Omental fat pad (tissue), 4 donors: Measurements from ENCODE around the gene CMTM7. TPM values are rescaled to one million over a fixed set of nuclear protein-coding genes. Genes with fewer than 3 reads are reported as not detected.
"Not testable (repeated sequence)": the region's sequence is repeated elsewhere in the genome, so short reads cannot be mapped to it uniquely, and the experiment has no call there.

Experiments used
- ATAC-seq: fragments of 150-250 bp; one replicate; pipeline ENCODE4 v1.9.1; 2016; ENCODE audit warnings: mild to moderate bottlenecking, moderate library complexity; ENCODE audit not compliant: low FRiP score
- DNase-seq: peaks from one replicate; pipeline ENCODE4 v3.0.0-alpha.2; 2019; ENCODE audit warnings: low spot score
- total RNA-seq, 4 donors: library from RNA; depleted of rRNA; stranded (reverse); fragments of >200 nt; gene quantifications; one replicate each; pipeline ENCODE4 v1.1.0, GENCODE V29; 2016
- TF ChIP-seq, protein P1 (sequence below), 3 donors: fragments of 450-650 bp; IDR thresholded peaks; one replicate each; pipeline ENCODE4 v1.5.1; 2016 to 2017; ENCODE audit warnings: antibody characterized with exemption in 3 of 3, mild to moderate bottlenecking in 3 of 3, moderate library complexity in 2 of 3

CMTM7 gene
- total RNA-seq, 4 donors from 2014 or later = 18.0 to 34.7 (median 31.3) TPM

GRCh38 chr3:32437896-32438295 is 46.2 kb downstream of the CMTM7 start:
- TF ChIP-seq, protein P1, sequence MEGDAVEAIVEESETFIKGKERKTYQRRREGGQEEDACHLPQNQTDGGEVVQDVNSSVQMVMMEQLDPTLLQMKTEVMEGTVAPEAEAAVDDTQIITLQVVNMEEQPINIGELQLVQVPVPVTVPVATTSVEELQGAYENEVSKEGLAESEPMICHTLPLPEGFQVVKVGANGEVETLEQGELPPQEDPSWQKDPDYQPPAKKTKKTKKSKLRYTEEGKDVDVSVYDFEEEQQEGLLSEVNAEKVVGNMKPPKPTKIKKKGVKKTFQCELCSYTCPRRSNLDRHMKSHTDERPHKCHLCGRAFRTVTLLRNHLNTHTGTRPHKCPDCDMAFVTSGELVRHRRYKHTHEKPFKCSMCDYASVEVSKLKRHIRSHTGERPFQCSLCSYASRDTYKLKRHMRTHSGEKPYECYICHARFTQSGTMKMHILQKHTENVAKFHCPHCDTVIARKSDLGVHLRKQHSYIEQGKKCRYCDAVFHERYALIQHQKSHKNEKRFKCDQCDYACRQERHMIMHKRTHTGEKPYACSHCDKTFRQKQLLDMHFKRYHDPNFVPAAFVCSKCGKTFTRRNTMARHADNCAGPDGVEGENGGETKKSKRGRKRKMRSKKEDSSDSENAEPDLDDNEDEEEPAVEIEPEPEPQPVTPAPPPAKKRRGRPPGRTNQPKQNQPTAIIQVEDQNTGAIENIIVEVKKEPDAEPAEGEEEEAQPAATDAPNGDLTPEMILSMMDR (IDR thresholded peaks at IDR 0.05) = no peak
- DNase-seq (no peak), ATAC-seq (no peak)

DNA sequence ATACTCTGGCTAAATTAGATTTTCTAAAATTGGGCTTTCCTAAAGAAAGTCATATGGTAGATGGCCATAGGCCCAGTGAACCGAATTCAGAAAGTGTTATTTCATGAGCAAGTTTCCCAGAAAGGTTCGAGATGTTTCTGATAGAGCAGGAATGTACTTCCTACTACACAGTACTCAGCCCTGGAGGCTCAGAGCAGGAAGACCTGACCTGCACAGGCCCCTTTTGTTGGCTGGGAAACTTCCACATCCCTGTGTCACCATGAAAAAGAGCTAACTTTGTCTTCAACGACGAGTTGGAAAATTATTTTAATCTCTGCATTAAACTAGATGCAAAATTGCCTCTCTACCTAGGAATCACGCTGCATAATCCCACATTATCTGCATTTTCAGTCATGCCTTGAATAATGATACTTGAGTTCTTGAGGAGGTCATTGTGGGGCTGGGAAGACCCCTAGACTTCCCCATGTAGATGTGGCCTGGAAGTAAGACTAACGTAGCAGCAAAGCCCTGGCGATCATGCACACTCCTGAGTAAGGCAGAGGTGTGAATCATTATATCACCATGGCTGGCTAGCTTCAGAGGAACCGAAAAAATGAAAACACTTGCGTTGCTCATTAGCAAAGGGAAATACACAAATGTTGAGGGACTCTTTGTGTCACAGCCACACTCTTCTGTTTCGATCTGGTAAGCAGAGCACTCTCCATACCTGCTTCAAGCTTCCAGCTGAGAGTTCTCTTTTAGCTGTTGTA is 47.1 kb downstream of the CMTM7 start:
- TF ChIP-seq, protein P1 (IDR thresholded peaks at IDR 0.05) = no peak
- DNase-seq (no peak), ATAC-seq (no peak)

DNA sequence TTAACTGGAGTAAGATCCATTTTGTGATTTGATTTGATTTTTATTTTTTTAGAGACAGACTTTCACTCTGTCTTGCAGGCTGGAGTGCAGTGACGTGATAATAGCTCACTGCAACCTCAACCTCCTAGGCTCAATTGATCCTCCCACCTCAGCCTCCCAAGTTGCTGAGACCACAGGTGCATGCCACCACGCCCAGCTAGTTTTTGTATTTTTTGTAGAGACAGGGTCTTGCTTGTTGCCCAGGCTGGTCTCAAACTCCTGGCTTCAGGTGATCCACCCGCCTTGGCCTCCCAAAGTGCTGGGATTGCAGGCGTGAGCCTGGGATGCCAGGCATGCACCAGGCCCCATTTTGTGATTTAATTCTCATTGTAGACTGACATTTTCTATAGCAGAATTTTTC is 47.8 kb downstream of the CMTM7 start:
- not testable (repeated sequence) for ATAC-seq, DNase-seq

- DNase-seq (no peak), ATAC-seq (no peak)
- TF ChIP-seq, protein P1 (IDR thresholded peaks at IDR 0.05) = no peak
Measured at GRCh38 chr3:32440611-32441350, 49.1 kb downstream of the CMTM7 start.

DNA sequence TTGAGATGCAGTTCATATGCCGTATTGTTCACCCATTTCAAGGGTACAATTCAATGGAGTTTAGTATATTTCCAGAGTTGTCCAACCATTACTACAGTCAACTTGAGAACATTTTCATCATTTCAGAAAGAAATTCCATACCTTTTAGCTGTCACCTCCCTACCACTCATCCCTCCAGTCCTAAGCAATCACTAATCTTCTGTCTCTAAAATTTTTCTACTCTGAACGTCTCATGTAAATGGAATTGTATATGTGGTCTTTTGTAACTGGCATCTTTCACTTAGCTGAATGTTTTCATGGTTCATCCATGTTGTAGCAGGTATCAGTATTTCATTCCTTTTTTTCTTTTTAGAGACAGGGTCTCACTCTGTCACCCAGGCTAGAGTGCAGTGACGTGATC is 51.1 kb downstream of the CMTM7 start:
- ATAC-seq (no peak), DNase-seq (no peak)
- TF ChIP-seq, protein P1 (IDR thresholded peaks at IDR 0.05) = no peak

GRCh38 chr3:32443478-32443877 is 51.8 kb downstream of the CMTM7 start:
- ATAC-seq (no peak), DNase-seq (no peak)

DNA sequence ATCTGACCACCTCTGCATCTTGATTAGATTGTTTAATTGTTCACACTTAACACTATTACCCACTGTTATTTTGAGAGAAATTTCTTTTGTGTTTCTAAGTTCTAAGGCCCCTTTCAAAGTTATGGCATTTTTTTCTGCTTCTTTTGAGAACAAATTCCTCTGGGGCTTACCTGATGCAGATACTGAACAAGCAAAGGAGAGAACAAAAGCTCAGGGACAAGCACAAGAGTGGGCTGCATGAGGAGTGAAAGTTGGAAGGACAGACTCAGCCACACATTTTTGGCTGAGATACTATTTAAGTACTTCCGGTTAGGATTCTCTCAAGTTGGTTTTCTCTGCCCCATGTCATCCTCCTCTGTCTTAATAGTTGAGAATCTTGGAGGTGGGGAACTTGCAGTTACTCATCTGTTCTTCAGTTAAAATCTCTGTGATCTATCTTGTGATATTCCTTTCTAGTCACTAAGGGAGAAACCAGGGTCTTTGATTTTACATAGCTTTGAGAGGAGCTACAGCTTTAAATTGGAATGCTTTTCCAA is 56.3 kb downstream of the CMTM7 start:
- TF ChIP-seq, protein P1 (IDR thresholded peaks at IDR 0.05) = no peak
- no peak for DNase-seq
- no peak for ATAC-seq

More at GRCh38 chr3:32443478-32443877, 51.8 kb downstream of the CMTM7 start:
- TF ChIP-seq, protein P1 (IDR thresholded peaks at IDR 0.05) = no peak
